ENCODE results near the gene ARMC9.

ARMC9 gene

GRCh38 chr2:231321556-231322334 is 123.3 kb downstream of the ARMC9 start:
- no peak for DNase-seq

- no peak for DNase-seq
Observed at GRCh38 chr2:231323316-231323715, 124.9 kb downstream of the ARMC9 start.

- no peak for DNase-seq
Observed at GRCh38 chr2:231325826-231326225, 127.4 kb downstream of the ARMC9 start.

GRCh38 chr2:231326404-231326803 is 128.0 kb downstream of the ARMC9 start:
- no peak for DNase-seq

- no peak for DNase-seq
Observed at GRCh38 chr2:231330311-231330710, 131.9 kb downstream of the ARMC9 start.

- DNase-seq = no peak
Observed at GRCh38 chr2:231331533-231331932, 133.1 kb downstream of the ARMC9 start.

GRCh38 chr2:231332388-231332787 is 134.0 kb downstream of the ARMC9 start:
- DNase-seq = no peak

- no peak for DNase-seq
Observed at GRCh38 chr2:231332872-231333500, 134.6 kb downstream of the ARMC9 start.

- DNase-seq = no peak
Observed at GRCh38 chr2:231334179-231334930, 135.9 kb downstream of the ARMC9 start.

- no peak for DNase-seq
Observed at GRCh38 chr2:231334981-231335380, 136.6 kb downstream of the ARMC9 start.

- no peak for DNase-seq
Observed at GRCh38 chr2:231335591-231335990, 137.2 kb downstream of the ARMC9 start.

GRCh38 chr2:231336236-231336635 is 137.8 kb downstream of the ARMC9 start:
- no peak for DNase-seq

- no peak for DNase-seq
Observed at GRCh38 chr2:231336700-231337099, 138.3 kb downstream of the ARMC9 start.

GRCh38 chr2:231337807-231338759 is 139.7 kb downstream of the ARMC9 start:
- no peak for DNase-seq

GRCh38 chr2:231339316-231339715 is 140.9 kb downstream of the ARMC9 start:
- no peak for DNase-seq

GRCh38 chr2:231341100-231341499 is 142.7 kb downstream of the ARMC9 start:
- no peak for DNase-seq

- no peak for DNase-seq
Observed at GRCh38 chr2:231342061-231342711, 143.8 kb downstream of the ARMC9 start.

- no peak for DNase-seq
Observed at GRCh38 chr2:231343006-231343710, 144.7 kb downstream of the ARMC9 start.

- DNase-seq = no peak
Observed at GRCh38 chr2:231343988-231344387, 145.6 kb downstream of the ARMC9 start.

- DNase-seq = no peak
Observed at GRCh38 chr2:231344851-231345250, 146.4 kb downstream of the ARMC9 start.

- no peak for DNase-seq
Observed at GRCh38 chr2:231347081-231347480, 148.7 kb downstream of the ARMC9 start.
